GM18909 (cell line): ENCODE results near the gene PMEPA1.
A peak's percentile ranks its signal among the peaks of the same experiment; 100 is the strongest.

Source experiments
- ATAC-seq: cut with Tn5 transposase; IDR thresholded peaks from one replicate; pipeline ENCODE4 v1.9.1; 2021; ENCODE audit warnings: mild to moderate bottlenecking; ENCODE audit not compliant: unreplicated experiment, poor library complexity

PMEPA1 gene

GRCh38 chr20:57682184-57683101, 27.4 kb downstream of the PMEPA1 start:
- ATAC-seq = peak; percentile 34

GRCh38 chr20:57680934-57681914, 28.6 kb downstream of the PMEPA1 start:
- no peak for ATAC-seq

GRCh38 chr20:57680131-57680716, 29.6 kb downstream of the PMEPA1 start:
- peak; percentile 66 for ATAC-seq

- ATAC-seq = no peak
Observed at GRCh38 chr20:57679113-57679512, 30.7 kb downstream of the PMEPA1 start.

- no peak for ATAC-seq
Observed at GRCh38 chr20:57678340-57678739, 31.5 kb downstream of the PMEPA1 start.

GRCh38 chr20:57677584-57677982, 32.2 kb downstream of the PMEPA1 start:
- no peak for ATAC-seq

GRCh38 chr20:57676589-57677583, 32.9 kb downstream of the PMEPA1 start:
- ATAC-seq = no peak

- ATAC-seq = no peak
Observed at GRCh38 chr20:57675773-57676172, 34.0 kb downstream of the PMEPA1 start.

GRCh38 chr20:57672953-57673575, 36.8 kb downstream of the PMEPA1 start:
- ATAC-seq = no peak

GRCh38 chr20:57672164-57672563, 37.7 kb downstream of the PMEPA1 start:
- no peak for ATAC-seq

GRCh38 chr20:57671662-57672061, 38.2 kb downstream of the PMEPA1 start:
- ATAC-seq = no peak

- ATAC-seq = no peak
Observed at GRCh38 chr20:57671072-57671391, 38.8 kb downstream of the PMEPA1 start.

- no peak for ATAC-seq
Observed at GRCh38 chr20:57670288-57671071, 39.3 kb downstream of the PMEPA1 start.

- no peak for ATAC-seq
Observed at GRCh38 chr20:57669632-57670031, 40.2 kb downstream of the PMEPA1 start.

- ATAC-seq = no peak
Observed at GRCh38 chr20:57667924-57668782, 41.7 kb downstream of the PMEPA1 start.

- ATAC-seq = no peak
Observed at GRCh38 chr20:57667388-57667787, 42.4 kb downstream of the PMEPA1 start.

- ATAC-seq = no peak
Observed at GRCh38 chr20:57666834-57667157, 43.0 kb downstream of the PMEPA1 start.
